PC-3 (cell line): Measurements from ENCODE around the gene PTH1R. TPM values are rescaled to one million over a fixed set of nuclear protein-coding genes. Genes with fewer than 3 reads are reported as not detected.

Experiments used
- ATAC-seq: fragments of 200-7000 bp; cut with Tn5 transposase; 2 replicates; pipeline ENCODE4 v1.9.1; 2020; ENCODE audit warnings: mild to moderate bottlenecking, moderate library complexity
- BruUV-seq: library from RNA; stranded (reverse); fragments of 400-500 nt; replicated peaks from 2 replicates; lab custom pipeline; 2021; lab: Mats Ljungman, UMichigan
- CTCF ChIA-PET: fragments of 300-600 bp; sonication (Branson Sonifier 250); formaldehyde crosslinking; loops from one replicate; lab custom pipeline; 2022; ENCODE audit warnings: antibody characterized with exemption; lab: Charles Lee
- POLR2A ChIA-PET: fragments of 300-600 bp; sonication (Branson Sonifier 250); formaldehyde crosslinking; loops from one replicate; lab custom pipeline; 2022; ENCODE audit warnings: antibody characterized with exemption; ENCODE audit not compliant: unreplicated experiment; lab: Charles Lee
- DNase-seq: peaks from one replicate; pipeline ENCODE4 v3.0.0-alpha.2; 2015
- H2AFZ ChIP-seq: fragments of 300-600 bp; sonication (generic); 2 replicates; pipeline ENCODE4 v1.6.0; 2016; ENCODE audit warnings: antibody characterized with exemption, low read length
- H3F3A ChIP-seq: fragments of 300-600 bp; sonication (generic); one replicate; pipeline ENCODE4 v1.6.0; 2017; ENCODE audit warnings: antibody characterized with exemption, low read length, control low read depth, mild to moderate bottlenecking; ENCODE audit not compliant: unreplicated experiment
- H3K27ac ChIP-seq: fragments of 300-600 bp; sonication (generic); 2 replicates; pipeline ENCODE4 v1.5.1; 2016; ENCODE audit warnings: mild to moderate bottlenecking, low read length
- H3K27me3 ChIP-seq: fragments of 300-600 bp; sonication (generic); 2 replicates; pipeline ENCODE4 v1.6.1; 2016; ENCODE audit warnings: low read length, mixed read lengths
- H3K36me3 ChIP-seq: fragments of 300-600 bp; sonication (generic); 2 replicates; pipeline ENCODE4 v1.6.1; 2016; ENCODE audit warnings: low read depth, mixed run types, low read length, mixed read lengths
- H3K4me1 ChIP-seq: fragments of 300-600 bp; sonication (generic); 2 replicates; pipeline ENCODE4 v1.5.1; 2016; ENCODE audit warnings: low read length; ENCODE audit not compliant: insufficient read depth
- H3K4me2 ChIP-seq: fragments of 300-600 bp; sonication (generic); 2 replicates; pipeline ENCODE4 v1.6.0; 2016; ENCODE audit warnings: low read length
- H3K4me3 ChIP-seq: fragments of 300-600 bp; sonication (generic); 2 replicates; pipeline ENCODE4 v1.5.1; 2016; ENCODE audit warnings: mild to moderate bottlenecking, low read length, mixed read lengths
- H3K79me2 ChIP-seq: fragments of 300-600 bp; sonication (generic); 2 replicates; pipeline ENCODE4 v1.6.1; 2017; ENCODE audit warnings: low read length, mixed read lengths
- H3K9ac ChIP-seq: fragments of 300-600 bp; sonication (generic); 2 replicates; pipeline ENCODE4 v1.6.0; 2016; ENCODE audit warnings: mild to moderate bottlenecking, low read length
- H3K9me2 ChIP-seq: fragments of 300-600 bp; sonication (generic); replicated peaks from 2 replicates; pipeline ENCODE4 v1.6.1; 2016; ENCODE audit warnings: mixed run types, low read length, mixed read lengths
- H3K9me3 ChIP-seq: fragments of 300-600 bp; sonication (generic); 2 replicates; pipeline ENCODE4 v1.6.1; 2016; ENCODE audit warnings: low read length, mixed read lengths
- H4K20me1 ChIP-seq: fragments of 300-600 bp; sonication (generic); 2 replicates; pipeline ENCODE4 v1.6.1; 2016; ENCODE audit warnings: low read length, mixed read lengths
- EZH2 ChIP-seq: fragments of 300-600 bp; sonication (generic); IDR thresholded peaks from one replicate; pipeline ENCODE4 v1.6.1; 2017; ENCODE audit warnings: antibody characterized with exemption, mild to moderate bottlenecking, low read length; ENCODE audit not compliant: unreplicated experiment
- EZH2phosphoT487 ChIP-seq: fragments of 300-600 bp; sonication (generic); IDR thresholded peaks from 2 replicates; pipeline ENCODE4 v1.6.1; 2018; ENCODE audit warnings: mild to moderate bottlenecking, antibody characterized with exemption, low read length, borderline replicate concordance
- intact Hi-C: fragments of 100-400 bp; cut with micrococcal nuclease; formaldehyde crosslinking; loops from 2 replicates; pipeline ENCODE4 v1.9.0; 2023
- total RNA-seq: library from RNA; depleted of rRNA; stranded (reverse); fragments of >200 nt; gene quantifications from 2 replicates; pipeline ENCODE4 v1.2.3, GENCODE V29; 2014
- TF ChIP-seq, protein P1 (sequence below): fragments of 300-600 bp; sonication (generic); conservative IDR thresholded peaks from 2 replicates; pipeline ENCODE4 v1.5.1; 2017; ENCODE audit warnings: antibody characterized with exemption, low read depth, mild to moderate bottlenecking, low read length

PTH1R gene
- total RNA-seq, 1 experiment from 2014 or later, result not detected

DNA sequence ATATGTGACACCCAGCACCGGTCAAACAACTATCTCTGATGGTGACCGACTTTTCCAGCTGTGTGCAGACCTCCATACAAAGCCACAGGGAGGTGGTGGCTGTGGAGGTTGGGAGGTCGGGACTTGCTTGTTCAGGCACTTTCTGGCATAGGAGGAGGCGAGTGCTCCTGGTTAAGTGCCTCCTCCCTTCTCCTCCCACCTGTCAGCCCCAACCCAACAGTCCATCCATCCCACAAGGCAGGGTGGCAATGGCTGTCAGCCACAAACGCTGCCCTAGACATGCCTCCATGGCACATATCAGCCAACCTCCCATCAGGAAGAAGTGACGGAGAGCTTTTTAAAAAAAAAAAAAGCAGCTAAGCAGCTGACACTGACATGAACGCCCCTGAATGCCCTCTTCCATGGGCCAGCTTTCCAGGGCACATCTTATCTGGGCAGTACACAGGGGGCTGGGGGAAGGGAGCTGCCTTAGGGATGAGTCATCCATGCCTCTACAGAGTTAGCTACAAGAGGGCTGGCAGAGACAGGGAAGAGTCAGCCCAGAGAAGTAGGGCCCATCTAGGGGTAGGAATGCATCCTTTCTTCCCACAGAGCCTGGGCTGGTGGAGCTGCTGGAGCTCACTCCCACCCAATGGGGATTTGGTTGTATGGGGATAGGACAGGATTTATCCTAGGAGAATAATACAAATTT, 57.8 kb downstream of the PTH1R start:
- Histone ChIP-seq H3K9me2 (no peaks in the 10 kb centered on the region), H2AFZ (no peak overlapping the region), H3K9me3 (no peaks in the 10 kb centered on the region), H4K20me1 (0 out of 2 replicates have a peak, but pooled peaks cover 14% of the 10 kb centered on the region), H3K27me3 (no peaks in the 10 kb centered on the region), H3K4me3 (0 out of 2 replicates have a peak overlapping the region, but pooled peaks have one; percentile 32), H3F3A (peaks cover 10% of the 10 kb centered on the region), H3K4me1 (peaks cover 65% of the 10 kb centered on the region), H3K4me2 (peak overlapping the region; percentile 71), H3K79me2 (peaks cover 92% of the 10 kb centered on the region), H3K27ac (peak overlapping the region; percentile 96), H3K9ac (peak overlapping the region; percentile 64), H3K36me3 (peaks cover 43% of the 10 kb centered on the region)
- intact Hi-C loops, result loop anchor here (2.0 kb wide), 1 partner anchor 41 kb away; the partner anchor contains the start of gene CCDC12
- CTCF ChIA-PET, result interaction anchor here (0.6 to 1.2 kb wide), 5 partner anchors 9 to 46 kb away, joined by 4 to 5 read pairs (median 4); no protein-coding TSS in a partner anchor
- ATAC-seq (peak; percentile 84), DNase-seq (peak; percentile 93)
- TF ChIP-seq EZH2phosphoT487, result no peak
- TF ChIP-seq, protein P1, sequence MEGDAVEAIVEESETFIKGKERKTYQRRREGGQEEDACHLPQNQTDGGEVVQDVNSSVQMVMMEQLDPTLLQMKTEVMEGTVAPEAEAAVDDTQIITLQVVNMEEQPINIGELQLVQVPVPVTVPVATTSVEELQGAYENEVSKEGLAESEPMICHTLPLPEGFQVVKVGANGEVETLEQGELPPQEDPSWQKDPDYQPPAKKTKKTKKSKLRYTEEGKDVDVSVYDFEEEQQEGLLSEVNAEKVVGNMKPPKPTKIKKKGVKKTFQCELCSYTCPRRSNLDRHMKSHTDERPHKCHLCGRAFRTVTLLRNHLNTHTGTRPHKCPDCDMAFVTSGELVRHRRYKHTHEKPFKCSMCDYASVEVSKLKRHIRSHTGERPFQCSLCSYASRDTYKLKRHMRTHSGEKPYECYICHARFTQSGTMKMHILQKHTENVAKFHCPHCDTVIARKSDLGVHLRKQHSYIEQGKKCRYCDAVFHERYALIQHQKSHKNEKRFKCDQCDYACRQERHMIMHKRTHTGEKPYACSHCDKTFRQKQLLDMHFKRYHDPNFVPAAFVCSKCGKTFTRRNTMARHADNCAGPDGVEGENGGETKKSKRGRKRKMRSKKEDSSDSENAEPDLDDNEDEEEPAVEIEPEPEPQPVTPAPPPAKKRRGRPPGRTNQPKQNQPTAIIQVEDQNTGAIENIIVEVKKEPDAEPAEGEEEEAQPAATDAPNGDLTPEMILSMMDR, result peak; percentile 56
- no peak for TF ChIP-seq EZH2
- POLR2A ChIA-PET, result interaction anchor here (0.6 to 1.3 kb wide), 4 partner anchors 11 to 129 kb away, joined by 3 to 33 read pairs (median 5); partner anchors contain the start of genes CCDC12 and NBEAL2
- BruUV-seq, result no TSS peak

DNA sequence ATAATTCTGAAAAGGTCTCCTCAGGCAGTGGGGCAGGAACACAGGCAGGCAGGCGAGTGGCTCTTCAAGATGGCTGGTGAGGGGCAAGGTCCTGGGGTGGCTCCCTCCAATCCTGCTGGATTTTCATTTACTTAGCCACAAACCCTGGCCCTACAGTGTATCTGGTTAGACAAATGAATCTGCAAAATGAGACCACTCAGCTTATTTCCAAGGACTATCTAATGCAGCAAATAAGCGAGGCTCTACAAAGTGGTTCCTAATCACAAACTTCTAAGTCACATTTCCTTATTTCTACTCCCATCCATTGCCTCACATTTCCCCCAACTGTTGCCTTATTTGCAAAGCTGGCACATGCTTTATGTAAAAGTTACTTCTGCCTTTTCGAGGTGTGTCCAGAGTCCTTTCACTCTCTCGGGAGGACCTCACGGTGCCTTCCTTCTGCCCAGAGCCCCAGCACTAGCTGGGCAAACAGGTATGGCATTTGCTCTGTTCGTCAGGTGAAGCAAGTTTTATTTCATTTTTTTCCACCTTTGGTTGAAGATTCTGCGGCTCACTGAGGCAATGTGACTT, 58.6 kb downstream of the PTH1R start:
- no peak for ATAC-seq
- no peak for TF ChIP-seq EZH2phosphoT487
- peaks cover 10% of the 10 kb centered on the region for H3F3A ChIP-seq
- BruUV-seq, result no TSS peak
- no peaks in the 10 kb centered on the region for H3K27me3 ChIP-seq
- CTCF ChIA-PET, result interaction anchor here (0.9 to 1.2 kb wide), 5 partner anchors 8 to 46 kb away, joined by 3 to 5 read pairs (median 4); no protein-coding TSS in a partner anchor
- peak overlapping the region; percentile 96 for H3K27ac ChIP-seq
- peak overlapping the region; percentile 71; the same call in 1 of the 2 replicates for H3K4me2 ChIP-seq
- no peak overlapping the region for H3K4me3 ChIP-seq
- intact Hi-C loops, result loop anchor here (2.0 kb wide), 1 partner anchor 41 kb away; the partner anchor contains the start of gene CCDC12
- POLR2A ChIA-PET, result interaction anchor here (0.6 to 1.3 kb wide), 4 partner anchors 12 to 46 kb away, joined by 3 to 33 read pairs (median 8); partner anchors contain the start of genes CCDC12 and NBEAL2
- H3K9me3 ChIP-seq, result no peaks in the 10 kb centered on the region
- peaks cover 48% of the 10 kb centered on the region for H3K36me3 ChIP-seq
- H3K9me2 ChIP-seq, result no peaks in the 10 kb centered on the region
- no peak for DNase-seq
- H3K4me1 ChIP-seq, result peaks cover 58% of the 10 kb centered on the region
- peaks cover 92% of the 10 kb centered on the region for H3K79me2 ChIP-seq
- no peak overlapping the region for H2AFZ ChIP-seq
- no peak overlapping the region for H3K9ac ChIP-seq
- 0 out of 2 replicates have a peak, but pooled peaks cover 7% of the 10 kb centered on the region for H4K20me1 ChIP-seq

DNA sequence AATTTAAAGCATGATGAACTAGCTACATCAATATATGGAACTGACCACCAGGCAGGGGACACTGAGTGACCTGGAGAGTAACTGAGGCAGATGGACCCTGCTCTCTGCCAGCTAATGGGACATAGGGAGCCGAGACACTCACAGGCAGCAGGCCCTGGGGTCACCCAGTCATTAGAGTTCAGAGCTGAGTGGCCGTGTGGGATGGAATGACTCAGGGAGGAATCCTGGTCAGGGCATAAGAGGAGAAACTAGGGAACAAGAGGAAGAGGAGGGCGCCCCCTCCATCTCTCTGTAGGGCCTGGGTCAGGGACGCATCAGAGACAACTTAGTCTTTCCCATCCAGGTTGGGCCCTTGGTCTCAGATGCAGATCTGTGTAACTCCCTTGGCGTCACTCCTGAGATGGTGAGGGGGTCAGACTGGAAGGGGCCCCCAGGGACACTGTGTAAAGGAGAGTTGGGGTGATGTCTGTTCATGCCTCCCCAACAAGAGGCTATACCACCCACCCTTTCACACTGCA, 59.3 kb downstream of the PTH1R start:
- H3K9me2 ChIP-seq, result no peaks in the 10 kb centered on the region

More for the DNA sequence above, 59.3 kb downstream of the PTH1R start:
- Histone ChIP-seq H3K9ac (no peak overlapping the region), H3K4me2 (no peak overlapping the region), H3F3A (peaks cover 10% of the 10 kb centered on the region), H3K4me3 (no peak overlapping the region), H3K79me2 (peaks cover 91% of the 10 kb centered on the region), H3K4me1 (peaks cover 50% of the 10 kb centered on the region), H3K27me3 (no peaks in the 10 kb centered on the region), H3K9me3 (no peaks in the 10 kb centered on the region), H4K20me1 (peaks cover 4% of the 10 kb centered on the region; the same call in 1 of the 2 replicates), H3K36me3 (peaks cover 49% of the 10 kb centered on the region), H2AFZ (no peak overlapping the region), H3K27ac (0 out of 2 replicates have a peak overlapping the region, but pooled peaks have one; percentile 2)
- BruUV-seq, result no TSS peak
- intact Hi-C loops, result no loop called here
- DNase-seq (no peak), ATAC-seq (no peak)
- POLR2A ChIA-PET, result interaction anchor here (0.6 kb wide), 1 partner anchor 45 kb away, joined by 11 read pairs; no protein-coding TSS in a partner anchor
- TF ChIP-seq EZH2 (no peak), EZH2phosphoT487 (no peak)
- CTCF ChIA-PET, result interaction anchor here (0.6 to 0.9 kb wide), 2 partner anchors 23 to 39 kb away, joined by 3 to 7 read pairs; no protein-coding TSS in a partner anchor
